ENCODE data around the gene FOXK2. TPM values are rescaled to one million over a fixed set of nuclear protein-coding genes. Genes with fewer than 3 reads are reported as not detected.

The FOXK2 gene
- 27.9 and 30.9 TPM in 2 replicates for total RNA-seq

GRCh38 chr17:82518826-82519810 is at the start of gene FOXK2:
TSS of gene FOXK2 (plus strand) at chr17:82519732. CDS start at chr17:82519889, 157 bp downstream.

DNA sequence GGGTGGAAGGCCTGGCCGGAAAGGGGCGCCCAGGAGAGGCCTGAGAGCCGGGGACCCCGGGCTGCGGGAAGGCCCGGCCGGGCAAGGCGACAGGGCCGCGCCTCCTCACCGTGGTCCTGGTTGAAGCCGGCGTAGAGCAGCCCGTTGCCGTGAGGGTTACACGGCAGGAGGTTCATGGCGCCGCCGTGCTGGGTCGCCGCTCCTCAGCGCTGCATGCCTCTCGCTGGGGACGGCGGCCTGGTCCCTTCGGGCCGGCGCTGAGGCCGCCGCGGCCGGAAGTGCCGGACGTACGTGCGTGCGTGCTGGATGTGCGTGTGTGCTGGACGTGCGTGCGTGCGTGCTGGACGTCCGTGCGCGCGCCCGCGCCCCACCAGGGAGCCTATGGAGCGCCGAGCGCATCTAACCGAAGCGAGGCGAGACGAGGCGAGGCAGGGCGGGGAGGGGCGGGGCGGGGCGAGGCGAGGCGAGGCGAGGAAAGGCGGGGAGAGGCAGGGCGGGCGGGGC is 128.7 kb downstream of the FOXK2 start, which contains the start of gene WDR45B:
Gene WDR45B (minus strand): TSS at position 280 of the 504 bp plus-strand sequence. CDS start 104 bp downstream, at position 176.

Other genes starting within 250 kb of the FOXK2 start
- gene CSNK1D, start 246.0 kb upstream of the FOXK2 start, total RNA-seq, result 41.8 and 136 TPM in 2 replicates
- gene CD7, start 202.1 kb upstream of the FOXK2 start, total RNA-seq, result 2.2 and 14.8 TPM in 2 replicates
- 4.9 and 21.3 TPM in 2 replicates for gene SECTM1, start 186.0 kb upstream of the FOXK2 start, total RNA-seq
- gene TEX19, start 160.5 kb upstream of the FOXK2 start, total RNA-seq, result not detected in 2 replicates
- gene UTS2R, start 148.0 kb upstream of the FOXK2 start, total RNA-seq, result 0.13 and 0.88 TPM in 2 replicates
- 10.6 and 15.3 TPM in 2 replicates for gene HEXD, start 101.4 kb upstream of the FOXK2 start, total RNA-seq
- 34.5 and 55.1 TPM in 2 replicates for gene OGFOD3, start 101.1 kb upstream of the FOXK2 start, total RNA-seq
- 57.3 and 126 TPM in 2 replicates for gene CYBC1, start 69.0 kb upstream of the FOXK2 start, total RNA-seq
- gene NARF, start 61.0 kb upstream of the FOXK2 start, total RNA-seq, result 50.0 and 90.9 TPM in 2 replicates
- gene WDR45B, start 128.7 kb downstream of the FOXK2 start, total RNA-seq, result 72.3 and 77.8 TPM in 2 replicates
- gene RAB40B, start 179.0 kb downstream of the FOXK2 start, total RNA-seq, result 8.8 and 10.7 TPM in 2 replicates
- 16.0 and 18.7 TPM in 2 replicates for gene FN3KRP, start 197.0 kb downstream of the FOXK2 start, total RNA-seq
- gene FN3K, start 215.9 kb downstream of the FOXK2 start, total RNA-seq, result 0.26 and 1.4 TPM in 2 replicates
- 27.9 and 34.2 TPM in 2 replicates for gene TBCD, start 232.3 kb downstream of the FOXK2 start, total RNA-seq